WTC11 (cell line): Measurements from ENCODE around the gene FAM78B.

Experiments used
- ATF3 ChIP-seq: sonication (generic); formaldehyde crosslinking; conservative IDR thresholded peaks from 2 replicates; pipeline ENCODE4 v1.8.1; 2022; ENCODE audit warnings: mild to moderate bottlenecking, missing genetic modification reagents
- CBFB ChIP-seq: sonication (generic); formaldehyde crosslinking; IDR thresholded peaks from 2 replicates; pipeline ENCODE4 v1.8.1; 2022; ENCODE audit warnings: mild to moderate bottlenecking, low read depth, missing genetic modification reagents
- CTCF ChIP-seq: fragments of 200-600 bp; IDR thresholded peaks from 2 replicates; pipeline ENCODE4 v1.8.0; 2022; ENCODE audit warnings: antibody characterized with exemption
- ETV6 ChIP-seq: sonication (generic); formaldehyde crosslinking; IDR thresholded peaks from 2 replicates; pipeline ENCODE4 v1.8.1; 2022; ENCODE audit warnings: mild to moderate bottlenecking, missing genetic modification reagents
- FOXJ3 ChIP-seq: sonication (generic); formaldehyde crosslinking; IDR thresholded peaks from 2 replicates; pipeline ENCODE4 v1.9.0; 2021; ENCODE audit warnings: missing genetic modification reagents, mild to moderate bottlenecking, borderline replicate concordance
- SMAD3 ChIP-seq: sonication (generic); formaldehyde crosslinking; IDR thresholded peaks from 2 replicates; pipeline ENCODE4 v1.8.0; 2022; ENCODE audit warnings: missing genetic modification reagents, mild to moderate bottlenecking, borderline replicate concordance
- ZNF121 ChIP-seq: sonication (generic); formaldehyde crosslinking; IDR thresholded peaks from 2 replicates; pipeline ENCODE4 v1.8.0; 2023; ENCODE audit warnings: missing genetic modification reagents
- ZNF512 ChIP-seq: sonication (generic); formaldehyde crosslinking; IDR thresholded peaks from 2 replicates; pipeline ENCODE4 v1.8.1; 2022; ENCODE audit warnings: missing genetic modification reagents, borderline replicate concordance
- TF ChIP-seq, protein P1 (sequence below): sonication (generic); formaldehyde crosslinking; IDR thresholded peaks from 2 replicates; pipeline ENCODE4 v1.8.0; 2022; ENCODE audit warnings: mild to moderate bottlenecking, missing genetic modification reagents
- TF ChIP-seq, protein P2 (sequence below): sonication (generic); formaldehyde crosslinking; IDR thresholded peaks from 2 replicates; pipeline ENCODE4 v1.8.0; 2022; ENCODE audit warnings: mild to moderate bottlenecking, missing genetic modification reagents

DNA sequence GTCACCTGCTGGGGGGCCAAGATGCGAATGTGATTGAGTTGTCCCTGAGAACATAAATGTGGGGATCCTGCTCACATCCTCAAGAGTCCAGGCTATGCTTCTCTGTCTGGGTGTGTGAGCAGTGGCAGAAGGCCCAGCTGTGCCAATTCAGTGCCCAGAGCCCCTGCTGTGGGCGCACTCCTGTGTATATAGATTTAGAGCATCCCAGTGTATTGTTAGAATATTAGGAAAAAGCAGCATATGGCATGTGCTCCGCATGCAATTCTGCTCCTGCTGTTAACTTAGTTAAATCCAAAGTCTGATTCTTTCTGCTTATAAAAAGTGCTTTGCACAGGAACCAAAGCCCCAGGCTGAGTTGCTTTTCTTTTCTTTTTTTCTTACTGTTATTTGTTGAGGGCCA lies 37.8 kb downstream of the FAM78B start:
- TF ChIP-seq SMAD3 (CRISPR knock-in tag), result no peak
- no peak for TF ChIP-seq CTCF
- no peak for TF ChIP-seq ZNF121 (CRISPR knock-in tag)
- TF ChIP-seq, protein P1, sequence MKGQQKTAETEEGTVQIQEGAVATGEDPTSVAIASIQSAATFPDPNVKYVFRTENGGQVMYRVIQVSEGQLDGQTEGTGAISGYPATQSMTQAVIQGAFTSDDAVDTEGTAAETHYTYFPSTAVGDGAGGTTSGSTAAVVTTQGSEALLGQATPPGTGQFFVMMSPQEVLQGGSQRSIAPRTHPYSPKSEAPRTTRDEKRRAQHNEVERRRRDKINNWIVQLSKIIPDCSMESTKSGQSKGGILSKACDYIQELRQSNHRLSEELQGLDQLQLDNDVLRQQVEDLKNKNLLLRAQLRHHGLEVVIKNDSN (CRISPR knock-in tag), result no peak
- TF ChIP-seq ATF3 (CRISPR knock-in tag), result no peak
- TF ChIP-seq, protein P2, sequence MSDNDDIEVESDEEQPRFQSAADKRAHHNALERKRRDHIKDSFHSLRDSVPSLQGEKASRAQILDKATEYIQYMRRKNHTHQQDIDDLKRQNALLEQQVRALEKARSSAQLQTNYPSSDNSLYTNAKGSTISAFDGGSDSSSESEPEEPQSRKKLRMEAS (CRISPR knock-in tag), result no peak
- no peak for TF ChIP-seq ETV6 (CRISPR knock-in tag)
- no peak for TF ChIP-seq ZNF512 (CRISPR knock-in tag)
- no peak for TF ChIP-seq FOXJ3 (CRISPR knock-in tag)
- no peak for TF ChIP-seq CBFB (CRISPR knock-in tag)
